ENCODE data around the gene RBP4.

- TF ChIP-seq ZNF121 (CRISPR knock-in tag; IDR thresholded peaks at IDR 0.05) (no peak), FOXP4 (CRISPR knock-in tag; IDR thresholded peaks at IDR 0.05) (no peak), TCF7 (CRISPR knock-in tag; IDR thresholded peaks at IDR 0.05; ENCODE audit: low read depth) (no peak), ARID4B (CRISPR knock-in tag; IDR thresholded peaks at IDR 0.05; ENCODE audit: borderline replicate concordance) (no peak), CTCF (IDR thresholded peaks at IDR 0.05) (no peak), ATF2 (CRISPR knock-in tag; IDR thresholded peaks at IDR 0.05; ENCODE audit: borderline replicate concordance, low read depth) (no peak), E2F1 (CRISPR knock-in tag; IDR thresholded peaks at IDR 0.05) (no peak), ZBTB21 (CRISPR knock-in tag; IDR thresholded peaks at IDR 0.05; ENCODE audit: borderline replicate concordance) (no peak), ZNF317 (CRISPR knock-in tag; IDR thresholded peaks at IDR 0.05; ENCODE audit: borderline replicate concordance, low read depth) (no peak), GRHL2 (CRISPR knock-in tag; IDR thresholded peaks at IDR 0.05; ENCODE audit: insufficient replicate concordance, severe bottlenecking) (no peak), MXD4 (CRISPR knock-in tag; IDR thresholded peaks at IDR 0.05; ENCODE audit: borderline replicate concordance) (no peak), FOXJ3 (CRISPR knock-in tag; IDR thresholded peaks at IDR 0.05; ENCODE audit: borderline replicate concordance) (no peak), PRRX2 (CRISPR knock-in tag; IDR thresholded peaks at IDR 0.05) (no peak), CREB1 (CRISPR knock-in tag; IDR thresholded peaks at IDR 0.05) (no peak)
Measured at GRCh38 chr10:93573924-93574323, 27.1 kb downstream of the RBP4 start.
